ENCODE data around the gene NUMA1. TPM values are rescaled to one million over a fixed set of nuclear protein-coding genes. Genes with fewer than 3 reads are reported as not detected.

NUMA1 gene
- total RNA-seq, 1 experiment from 2014 or later = 46.4 TPM

DNA sequence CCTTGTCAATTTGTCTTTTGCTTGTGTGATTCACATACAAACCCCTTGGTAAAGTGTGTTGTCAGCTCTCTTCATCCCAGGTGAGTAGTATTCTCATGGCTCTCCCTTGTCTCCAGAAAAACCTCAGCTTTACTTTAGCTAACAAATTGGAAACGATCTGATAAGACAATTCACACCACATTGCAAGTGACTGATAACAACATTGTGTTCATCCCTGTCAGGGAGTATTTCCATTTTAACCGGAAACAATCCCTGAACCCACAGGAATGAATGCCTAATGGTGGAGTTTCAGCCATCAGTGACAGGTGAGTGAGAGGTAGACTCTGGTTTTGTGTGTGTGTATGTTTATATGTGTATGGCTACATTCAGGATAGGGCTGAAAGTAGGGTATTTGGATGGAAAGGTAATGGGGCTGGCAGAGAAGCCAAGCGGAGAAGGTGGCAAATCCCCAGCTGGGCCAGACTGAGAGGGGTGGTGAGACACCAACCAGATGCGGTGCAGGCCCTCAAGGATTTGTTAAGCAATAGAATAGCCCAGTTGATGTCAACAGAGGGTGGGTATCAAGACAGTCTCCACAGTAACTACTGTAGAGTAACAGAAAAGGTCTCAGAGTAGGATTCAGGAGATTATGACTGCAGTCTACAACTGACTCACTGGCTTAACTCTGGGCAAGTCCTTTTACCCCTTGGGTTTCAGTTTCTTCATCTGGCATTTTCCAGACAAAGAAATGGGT is 7.9 kb upstream of the NUMA1 start:
- no peak for DNase-seq (ENCODE audit: low read depth in 1 of 2, low spot score in 2 of 2)
- Histone ChIP-seq H3K9me3 (replicated peaks) (no peaks in the 10 kb centered on the region), H3K27me3 (replicated peaks) (no peaks in the 10 kb centered on the region), H3K27ac (no peak overlapping the region), H3K4me1 (replicated peaks) (no peaks in the 10 kb centered on the region), H3K36me3 (no peaks in the 10 kb centered on the region), H3K4me3 (no peak overlapping the region)

DNA sequence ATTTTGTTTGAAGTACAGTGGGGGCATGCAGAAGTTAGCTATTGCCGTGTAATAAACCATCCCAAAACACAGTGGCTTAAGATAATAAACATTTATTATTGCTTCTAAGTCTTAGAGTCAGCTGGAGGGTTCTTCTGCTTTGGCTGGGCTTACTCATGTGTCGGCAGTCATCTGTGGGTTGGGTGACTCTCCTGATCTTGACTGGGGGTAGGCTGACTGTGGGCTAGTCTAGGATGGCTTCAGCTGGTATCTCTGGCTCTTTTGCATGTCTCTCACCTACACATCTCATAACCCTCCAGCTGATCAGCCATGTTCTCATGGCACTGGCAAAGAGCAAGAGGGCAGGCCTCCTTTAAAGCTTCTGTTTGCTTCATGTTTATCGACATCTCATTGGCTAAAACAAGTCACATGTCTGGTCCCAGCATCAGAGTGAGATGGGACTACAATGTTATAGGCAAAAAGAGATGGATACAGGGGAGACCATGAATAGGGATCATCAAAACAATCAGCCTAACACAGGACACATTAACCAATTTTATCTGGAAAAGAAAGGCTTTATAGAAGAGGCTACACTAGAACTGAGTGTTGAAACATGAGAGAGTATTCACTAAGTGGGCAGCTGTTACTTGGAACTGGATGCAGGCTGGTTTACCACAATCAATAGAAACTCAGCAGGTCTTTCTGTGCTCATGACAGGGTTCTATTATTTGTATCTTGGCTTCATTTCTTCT is 5.4 kb upstream of the NUMA1 start:
- H3K36me3 ChIP-seq = no peaks in the 10 kb centered on the region
- no peak overlapping the region for H3K27ac ChIP-seq
- H3K27me3 ChIP-seq (replicated peaks) = no peaks in the 10 kb centered on the region
- H3K9me3 ChIP-seq (replicated peaks) = no peaks in the 10 kb centered on the region
- no peak overlapping the region for H3K4me3 ChIP-seq
- peaks cover 17% of the 10 kb centered on the region for H3K4me1 ChIP-seq (replicated peaks)
- no peak for DNase-seq (ENCODE audit: low read depth in 1 of 2, low spot score in 2 of 2)

DNA sequence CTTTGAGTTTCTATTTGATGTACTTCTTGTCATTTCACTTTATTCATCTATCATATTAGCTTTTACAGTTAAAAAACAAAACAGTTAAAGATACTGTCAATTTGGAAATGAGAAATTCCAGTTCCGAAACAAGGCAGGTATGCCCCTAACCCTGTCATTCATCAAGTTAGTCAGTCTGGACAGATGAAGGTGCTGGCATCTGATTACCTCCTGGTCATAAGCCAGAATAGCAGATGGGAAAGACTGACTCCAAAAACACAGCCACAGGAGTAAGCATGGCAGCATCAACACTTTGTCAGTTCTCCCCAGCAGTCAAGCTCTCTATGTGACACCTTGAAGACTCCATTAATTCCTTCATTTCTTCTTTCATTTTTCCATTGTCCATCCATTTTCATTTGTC is 4.6 kb upstream of the NUMA1 start:
- H3K36me3 ChIP-seq = no peaks in the 10 kb centered on the region
- no peaks in the 10 kb centered on the region for H3K27me3 ChIP-seq (replicated peaks)
- no peaks in the 10 kb centered on the region for H3K9me3 ChIP-seq (replicated peaks)
- H3K4me3 ChIP-seq = no peak overlapping the region
- no peak overlapping the region for H3K27ac ChIP-seq
- peaks cover 17% of the 10 kb centered on the region for H3K4me1 ChIP-seq (replicated peaks)
- no peak for DNase-seq (ENCODE audit: low read depth in 1 of 2, low spot score in 2 of 2)

DNA sequence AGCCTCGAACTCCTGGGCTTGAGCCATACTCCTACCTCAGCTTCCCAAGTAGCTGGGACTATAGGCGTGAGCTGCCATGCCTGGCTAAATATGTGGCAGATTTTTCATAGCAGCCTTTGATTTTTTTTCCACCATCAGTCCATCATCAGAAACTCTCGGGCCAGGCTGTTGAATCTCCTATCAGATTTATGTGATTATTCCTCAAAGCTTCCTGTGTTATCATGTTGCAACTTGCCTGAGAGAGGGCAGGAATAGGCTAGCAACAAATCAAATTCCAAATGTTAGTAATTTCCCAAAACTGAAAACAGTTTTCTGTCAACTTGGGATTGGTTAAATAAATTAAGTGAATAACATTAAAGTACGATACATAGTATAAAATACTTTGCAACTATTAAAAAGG is 3.7 kb upstream of the NUMA1 start:
- no peak overlapping the region for H3K27ac ChIP-seq
- H3K36me3 ChIP-seq = no peaks in the 10 kb centered on the region
- no peaks in the 10 kb centered on the region for H3K9me3 ChIP-seq (replicated peaks)
- H3K4me1 ChIP-seq (replicated peaks) = peaks cover 17% of the 10 kb centered on the region
- H3K27me3 ChIP-seq (replicated peaks) = no peaks in the 10 kb centered on the region
- DNase-seq (ENCODE audit: low read depth in 1 of 2, low spot score in 2 of 2) = no peak
- H3K4me3 ChIP-seq = no peak overlapping the region

DNA sequence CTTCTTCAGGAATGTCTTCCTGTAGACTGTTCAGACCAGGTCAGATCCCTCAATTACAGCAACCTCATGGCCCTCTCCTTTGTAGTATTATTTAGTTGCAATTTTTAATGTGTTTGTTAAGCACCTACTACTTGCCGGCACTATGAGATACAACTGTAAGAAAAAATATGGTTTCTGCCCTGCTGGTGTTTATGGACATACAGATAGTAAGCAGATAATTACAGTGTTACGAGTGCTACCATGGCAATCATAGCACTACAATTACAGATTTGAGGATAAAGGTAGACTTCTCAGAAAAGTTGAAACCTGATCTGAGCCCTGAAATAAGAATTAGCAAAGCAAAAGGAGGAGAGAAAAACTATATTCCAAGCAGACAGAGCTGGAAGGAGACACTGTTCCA is 3.1 kb upstream of the NUMA1 start:
- H3K4me1 ChIP-seq (replicated peaks) = peaks cover 22% of the 10 kb centered on the region
- H3K4me3 ChIP-seq = no peak overlapping the region
- no peaks in the 10 kb centered on the region for H3K36me3 ChIP-seq
- H3K27me3 ChIP-seq (replicated peaks) = no peaks in the 10 kb centered on the region
- DNase-seq (ENCODE audit: low read depth in 1 of 2, low spot score in 2 of 2) = no peak
- H3K9me3 ChIP-seq (replicated peaks) = no peaks in the 10 kb centered on the region
- no peak overlapping the region for H3K27ac ChIP-seq

DNA sequence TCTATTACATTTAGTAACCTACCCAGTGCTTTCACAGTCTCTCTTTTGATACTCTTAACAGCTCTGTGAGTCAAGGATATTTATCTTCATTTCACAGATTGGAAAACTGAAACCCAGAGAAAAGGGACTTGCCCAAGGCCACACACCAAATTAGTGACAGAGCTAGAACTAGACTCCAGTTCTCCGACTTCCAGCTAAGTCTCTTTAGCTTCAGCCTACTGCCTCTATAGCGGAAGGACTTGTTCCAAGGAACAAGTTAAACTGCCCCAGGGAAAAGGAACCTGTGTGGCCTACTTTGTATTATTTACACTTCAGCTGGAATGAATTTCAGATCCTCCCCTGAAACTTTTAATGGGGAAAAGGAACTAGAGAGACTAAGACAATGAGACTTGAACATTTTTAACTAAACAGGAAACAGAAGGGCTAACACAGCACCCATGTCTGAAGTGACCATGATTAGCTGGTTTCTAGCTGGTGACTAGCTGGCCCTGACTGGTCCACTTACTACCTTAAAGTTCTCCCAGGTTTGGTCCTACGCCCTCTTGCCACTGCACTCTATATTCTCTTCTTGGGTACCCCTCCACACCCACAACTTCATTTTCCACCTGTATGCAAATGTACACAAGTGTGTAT is 1.6 kb upstream of the NUMA1 start:
- H3K36me3 ChIP-seq = no peaks in the 10 kb centered on the region
- no peaks in the 10 kb centered on the region for H3K9me3 ChIP-seq (replicated peaks)
- H3K27me3 ChIP-seq (replicated peaks) = no peaks in the 10 kb centered on the region
- no peak overlapping the region for H3K4me3 ChIP-seq
- peak in 1 of 2 experiments; percentile 10 for DNase-seq (ENCODE audit: low read depth in 1 of 2, low spot score in 2 of 2)
- H3K27ac ChIP-seq = peak overlapping the region; percentile 90; the same call in 1 of the 2 replicates
- H3K4me1 ChIP-seq (replicated peaks) = peaks cover 27% of the 10 kb centered on the region

DNA sequence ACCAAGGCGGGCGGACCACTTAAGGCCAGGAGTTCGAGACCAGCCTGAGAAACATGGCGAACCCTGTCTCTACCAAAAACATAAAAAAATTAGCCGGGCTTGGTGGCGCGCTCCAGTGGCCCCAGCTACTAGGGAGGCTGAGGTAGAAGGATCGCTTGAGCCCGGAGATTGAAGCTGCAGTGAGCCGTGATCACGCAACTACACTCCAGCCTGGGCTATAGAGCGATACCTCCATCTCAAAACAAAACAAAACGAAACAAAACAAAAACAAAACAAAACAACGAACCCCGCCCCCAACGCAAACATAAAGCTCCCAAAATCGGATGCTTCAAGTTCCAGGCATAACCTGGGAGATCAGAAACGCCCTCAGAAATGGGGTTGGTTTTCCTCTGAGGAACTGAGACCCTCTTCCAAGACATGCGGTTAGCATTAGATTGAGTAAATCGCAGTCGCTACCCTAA is 872 bp upstream of the NUMA1 start:
- Histone ChIP-seq H3K27ac (peak overlapping the region; percentile 90), H3K27me3 (replicated peaks) (no peaks in the 10 kb centered on the region), H3K36me3 (no peaks in the 10 kb centered on the region), H3K4me3 (peak overlapping the region; percentile 60), H3K4me1 (replicated peaks) (peaks cover 27% of the 10 kb centered on the region), H3K9me3 (replicated peaks) (no peaks in the 10 kb centered on the region)
- no peak for DNase-seq (ENCODE audit: low read depth in 1 of 2, low spot score in 2 of 2)

DNA sequence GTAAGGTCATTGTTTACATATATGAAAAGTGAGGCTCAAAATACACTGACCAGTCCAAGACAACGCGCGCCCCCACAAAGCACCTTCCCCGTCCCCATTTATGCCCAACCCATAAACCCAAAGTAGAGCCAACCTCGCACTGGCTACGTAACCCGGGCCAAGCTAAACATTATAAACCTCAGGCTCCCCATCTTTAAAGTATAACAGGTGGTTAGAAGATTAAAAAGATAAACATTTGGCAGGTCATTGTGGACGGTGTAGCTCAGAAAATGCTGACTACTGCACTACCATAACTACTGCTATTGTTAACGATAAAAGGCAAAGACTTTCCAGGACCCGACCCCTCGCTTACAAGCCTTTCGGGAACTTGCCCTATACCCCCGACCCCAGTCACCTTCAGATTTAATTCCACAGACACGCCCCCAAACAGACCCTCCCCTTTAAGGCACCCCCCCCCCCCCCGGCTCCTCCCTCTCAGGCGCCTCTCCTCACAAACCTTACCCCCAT is 470 bp downstream of the NUMA1 start:
- Histone ChIP-seq H3K4me3 (peak overlapping the region; percentile 60), H3K4me1 (replicated peaks) (peaks cover 27% of the 10 kb centered on the region), H3K9me3 (replicated peaks) (no peaks in the 10 kb centered on the region), H3K36me3 (no peaks in the 10 kb centered on the region), H3K27me3 (replicated peaks) (no peaks in the 10 kb centered on the region), H3K27ac (peak overlapping the region; percentile 64)
- no peak for DNase-seq (ENCODE audit: low read depth in 1 of 2, low spot score in 2 of 2)

DNA sequence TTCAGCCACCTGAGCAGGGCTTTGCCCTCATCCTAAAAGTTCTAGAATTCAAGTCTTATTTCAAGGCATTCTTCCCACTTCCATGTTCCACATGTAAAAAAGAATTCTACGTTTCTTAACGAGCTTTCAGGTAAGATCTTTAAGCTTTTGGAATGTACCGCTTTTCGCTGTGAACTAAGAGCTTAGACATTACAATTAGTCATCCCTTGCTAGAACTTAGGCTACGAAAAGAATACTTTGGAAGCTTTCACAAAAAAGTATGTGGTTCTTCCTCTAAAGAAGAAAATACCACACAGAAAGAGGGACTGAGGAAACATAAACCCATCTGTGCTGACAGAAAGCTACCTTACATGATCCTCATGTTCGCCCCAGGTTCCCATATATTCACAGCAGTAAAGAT is 1.9 kb downstream of the NUMA1 start:
- no peaks in the 10 kb centered on the region for H3K27me3 ChIP-seq (replicated peaks)
- H3K36me3 ChIP-seq = no peaks in the 10 kb centered on the region
- peak in 1 of 2 experiments; percentile 9 for DNase-seq (ENCODE audit: low read depth in 1 of 2, low spot score in 2 of 2)
- H3K27ac ChIP-seq = peak overlapping the region; percentile 36
- peak overlapping the region; percentile 60; the same call in 1 of the 2 replicates for H3K4me3 ChIP-seq
- peaks cover 28% of the 10 kb centered on the region for H3K4me1 ChIP-seq (replicated peaks)
- H3K9me3 ChIP-seq (replicated peaks) = no peaks in the 10 kb centered on the region

DNA sequence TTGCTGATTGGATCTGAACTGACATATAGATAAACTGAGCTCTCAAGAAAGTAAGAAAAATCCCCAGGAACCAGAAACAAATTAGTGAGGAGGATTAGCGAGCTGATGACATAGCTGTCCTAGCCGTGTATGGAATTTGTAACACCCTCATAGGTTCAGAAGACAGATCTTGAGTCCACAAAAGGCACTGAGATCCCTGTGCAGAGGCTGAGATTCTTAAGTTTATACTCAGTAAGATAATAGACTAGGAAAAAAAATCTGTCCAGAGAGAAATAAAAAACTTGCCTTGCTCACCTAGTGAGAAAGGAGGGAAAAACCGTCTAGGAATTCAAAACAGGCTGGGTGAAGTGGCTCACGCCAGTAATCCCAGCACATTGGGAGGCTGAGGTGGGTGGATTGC is 4.6 kb downstream of the NUMA1 start:
- Histone ChIP-seq H3K4me3 (no peak overlapping the region), H3K27ac (no peak overlapping the region), H3K4me1 (replicated peaks) (peaks cover 33% of the 10 kb centered on the region), H3K36me3 (no peaks in the 10 kb centered on the region), H3K27me3 (replicated peaks) (no peaks in the 10 kb centered on the region), H3K9me3 (replicated peaks) (no peaks in the 10 kb centered on the region)
- no peak for DNase-seq (ENCODE audit: low read depth in 1 of 2, low spot score in 2 of 2)

DNA sequence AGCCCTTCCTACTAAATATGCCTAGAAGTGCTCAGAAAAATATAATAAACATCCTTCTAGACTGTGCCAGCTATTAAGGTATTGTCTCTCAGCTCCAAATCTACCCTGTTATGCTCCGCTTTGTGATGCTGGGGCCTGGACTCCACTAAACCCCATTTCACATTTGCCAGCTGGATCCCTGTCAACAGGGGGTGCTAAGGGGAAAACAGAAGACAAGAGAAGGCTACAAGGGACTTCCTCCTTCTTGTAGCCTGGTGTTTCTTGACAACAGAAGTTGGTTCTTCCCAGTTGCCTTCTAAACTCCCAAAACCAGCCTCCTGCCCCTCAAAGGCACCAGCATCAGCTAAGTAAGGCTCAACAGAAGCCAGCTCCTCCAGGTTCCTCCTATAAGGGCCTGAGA is 5.2 kb downstream of the NUMA1 start:
- no peak for DNase-seq (ENCODE audit: low read depth in 1 of 2, low spot score in 2 of 2)
- H3K27ac ChIP-seq = no peak overlapping the region
- H3K27me3 ChIP-seq (replicated peaks) = no peaks in the 10 kb centered on the region
- H3K4me3 ChIP-seq = no peak overlapping the region
- peaks cover 40% of the 10 kb centered on the region for H3K4me1 ChIP-seq (replicated peaks)
- no peaks in the 10 kb centered on the region for H3K36me3 ChIP-seq
- H3K9me3 ChIP-seq (replicated peaks) = no peaks in the 10 kb centered on the region

DNA sequence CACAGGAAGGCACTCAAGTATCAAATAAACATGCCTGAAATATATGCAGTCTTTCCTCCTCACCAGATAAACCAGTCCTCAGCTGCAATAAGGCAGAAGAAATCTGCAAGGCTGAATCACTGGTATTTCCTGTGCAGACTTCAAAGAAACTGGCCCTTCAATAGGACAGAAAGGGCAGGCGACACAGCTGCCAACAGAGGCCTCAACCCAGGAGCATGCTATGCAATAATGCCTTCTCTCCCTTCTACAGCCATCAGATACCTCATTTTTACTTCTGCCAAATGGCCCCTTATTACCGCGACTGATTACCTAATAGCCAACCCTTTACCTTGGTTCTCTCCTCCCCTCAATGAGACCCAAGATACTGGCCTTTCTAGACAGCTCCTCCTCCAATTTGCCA is 8.0 kb downstream of the NUMA1 start:
- H3K4me1 ChIP-seq (replicated peaks) = peaks cover 44% of the 10 kb centered on the region
- H3K4me3 ChIP-seq = no peak overlapping the region
- H3K27ac ChIP-seq = peak overlapping the region; percentile 88

DNA sequence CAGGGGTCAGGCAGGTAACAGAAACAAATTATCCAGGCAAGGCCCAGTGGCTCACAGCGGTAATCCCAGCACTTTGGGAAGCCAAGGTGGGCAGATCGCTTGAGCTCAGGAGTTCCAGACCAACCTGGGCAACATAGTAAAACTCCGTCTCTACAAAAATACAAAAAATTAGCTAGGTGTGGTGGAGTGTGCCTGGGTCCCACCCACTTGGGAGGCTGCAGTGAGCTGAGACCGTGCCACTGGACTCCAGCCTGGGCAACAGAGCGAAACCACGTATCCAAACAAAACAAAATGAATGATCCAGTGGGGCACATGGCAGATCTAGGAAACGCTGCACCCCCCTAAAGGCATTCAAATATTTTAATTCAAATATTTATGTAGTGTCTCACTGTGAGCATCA is 9.9 kb downstream of the NUMA1 start:
- Histone ChIP-seq H3K36me3 (peaks cover 16% of the 10 kb centered on the region), H3K27ac (peak overlapping the region; percentile 68), H3K4me3 (no peak overlapping the region), H3K27me3 (replicated peaks) (no peaks in the 10 kb centered on the region), H3K4me1 (replicated peaks) (peaks cover 44% of the 10 kb centered on the region), H3K9me3 (replicated peaks) (no peaks in the 10 kb centered on the region)
- no peak for DNase-seq (ENCODE audit: low read depth in 1 of 2, low spot score in 2 of 2)

More for the DNA sequence above, 8.0 kb downstream of the NUMA1 start:
- peak; percentile 56 to 67 for DNase-seq (ENCODE audit: low read depth in 1 of 2, low spot score in 2 of 2)
- H3K9me3 ChIP-seq (replicated peaks) = no peaks in the 10 kb centered on the region
- no peaks in the 10 kb centered on the region for H3K27me3 ChIP-seq (replicated peaks)
- H3K36me3 ChIP-seq = peaks cover 8% of the 10 kb centered on the region; the same call in 1 of the 2 replicates

DNA sequence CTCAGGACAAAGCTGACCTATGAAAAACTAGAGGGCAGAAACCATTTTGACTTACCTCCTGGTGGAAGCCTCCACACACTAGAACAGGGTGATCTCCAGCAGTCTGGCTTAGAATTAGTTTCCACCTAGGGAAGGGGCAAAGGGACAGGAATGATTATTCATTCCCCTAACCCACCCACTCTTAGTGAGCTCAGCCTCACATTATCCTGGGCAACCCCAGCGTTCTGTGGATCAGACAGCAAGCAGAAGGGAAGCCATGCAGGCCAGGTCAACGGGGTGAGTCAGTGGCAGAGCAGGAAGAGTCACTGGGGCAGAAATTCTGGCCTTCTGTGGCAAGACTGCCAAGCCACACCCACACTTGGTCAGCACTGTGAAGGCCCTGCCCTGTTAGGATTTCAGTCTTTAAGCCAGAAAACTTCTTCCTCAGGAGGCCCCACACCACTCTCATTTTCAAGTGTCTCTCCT is 10.5 kb downstream of the NUMA1 start:
- Histone ChIP-seq H3K27ac (peak overlapping the region; percentile 68), H3K4me3 (no peak overlapping the region), H3K9me3 (replicated peaks) (no peaks in the 10 kb centered on the region), H3K4me1 (replicated peaks) (peaks cover 44% of the 10 kb centered on the region), H3K36me3 (peaks cover 17% of the 10 kb centered on the region), H3K27me3 (replicated peaks) (no peaks in the 10 kb centered on the region)
- DNase-seq (ENCODE audit: low read depth in 1 of 2, low spot score in 2 of 2) = peak; percentile 47 to 78

All from SJSA1 (cell line).